Breast epithelium (tissue), 3 donors: ENCODE data around the gene YTHDF1.

Source experiments
- POLR2A ChIP-seq: fragments of 450-650 bp; IDR thresholded peaks from one replicate; pipeline ENCODE4 v1.6.1; 2016; ENCODE audit warnings: antibody characterized with exemption, mild to moderate bottlenecking, moderate library complexity
- TF ChIP-seq, protein P1 (sequence below), 3 donors: fragments of 450-650 bp; IDR thresholded peaks; one replicate each; pipeline ENCODE4 v1.5.1; 2016 to 2017; ENCODE audit warnings: antibody characterized with exemption in 3 of 3, mild to moderate bottlenecking in 3 of 3, moderate library complexity in 3 of 3

DNA sequence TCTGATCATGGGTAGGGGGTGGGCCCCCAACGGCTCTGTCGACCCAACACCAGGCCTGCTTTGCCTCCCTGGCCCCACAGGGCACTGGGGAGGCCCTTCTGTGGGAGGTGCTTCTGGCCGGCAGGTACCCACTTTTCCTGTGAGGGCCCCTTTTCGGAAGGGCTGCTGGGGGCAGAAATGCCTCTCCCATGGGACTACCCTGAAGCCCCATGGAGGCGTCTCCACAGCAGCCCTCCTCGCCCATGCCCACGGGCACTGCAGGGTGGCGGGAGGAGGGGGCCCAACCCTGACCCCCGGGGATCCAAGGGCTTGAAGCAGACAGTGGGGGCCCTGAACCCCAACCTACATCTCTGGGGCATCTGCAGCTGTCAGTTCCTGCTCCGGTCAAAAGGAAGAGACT lies 22.1 kb upstream of the YTHDF1 start:
- TF ChIP-seq, protein P1, sequence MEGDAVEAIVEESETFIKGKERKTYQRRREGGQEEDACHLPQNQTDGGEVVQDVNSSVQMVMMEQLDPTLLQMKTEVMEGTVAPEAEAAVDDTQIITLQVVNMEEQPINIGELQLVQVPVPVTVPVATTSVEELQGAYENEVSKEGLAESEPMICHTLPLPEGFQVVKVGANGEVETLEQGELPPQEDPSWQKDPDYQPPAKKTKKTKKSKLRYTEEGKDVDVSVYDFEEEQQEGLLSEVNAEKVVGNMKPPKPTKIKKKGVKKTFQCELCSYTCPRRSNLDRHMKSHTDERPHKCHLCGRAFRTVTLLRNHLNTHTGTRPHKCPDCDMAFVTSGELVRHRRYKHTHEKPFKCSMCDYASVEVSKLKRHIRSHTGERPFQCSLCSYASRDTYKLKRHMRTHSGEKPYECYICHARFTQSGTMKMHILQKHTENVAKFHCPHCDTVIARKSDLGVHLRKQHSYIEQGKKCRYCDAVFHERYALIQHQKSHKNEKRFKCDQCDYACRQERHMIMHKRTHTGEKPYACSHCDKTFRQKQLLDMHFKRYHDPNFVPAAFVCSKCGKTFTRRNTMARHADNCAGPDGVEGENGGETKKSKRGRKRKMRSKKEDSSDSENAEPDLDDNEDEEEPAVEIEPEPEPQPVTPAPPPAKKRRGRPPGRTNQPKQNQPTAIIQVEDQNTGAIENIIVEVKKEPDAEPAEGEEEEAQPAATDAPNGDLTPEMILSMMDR (IDR thresholded peaks at IDR 0.05): no peak
- no peak for TF ChIP-seq POLR2A
